Measurements from ENCODE around the gene P2RY12.

P2RY12 gene

GRCh38 chr3:151377768-151378385 lies 6.7 kb downstream of the P2RY12 start:
- no peak overlapping the region for H2BK120ac ChIP-seq (ENCODE audit: low read depth, low read length)

GRCh38 chr3:151372063-151372820 lies 12.3 kb downstream of the P2RY12 start:
- Histone ChIP-seq H3K23ac (ENCODE audit: low read length in 2 of 2) (no peak overlapping the region), H2BK5ac (ENCODE audit: low read depth, low read length, poor library complexity, severe bottlenecking) (no peak overlapping the region), H4K91ac (ENCODE audit: low read length) (no peak overlapping the region), H3K18ac (ENCODE audit: low read depth in 1 of 2, low read length in 2 of 2) (no peak overlapping the region), H3K4ac (ENCODE audit: low read depth in 1 of 2, low read length in 2 of 2) (no peak overlapping the region), H3K36me3 (ENCODE audit: control insufficient read depth in 1 of 2, insufficient read depth in 2 of 2, low read depth in 1 of 2, low read length in 2 of 2) (no peaks in the 10 kb centered on the region), H3K4me3 (ENCODE audit: insufficient read depth in 1 of 2, low read depth in 1 of 2, low read length in 2 of 2) (no peak overlapping the region), H3K9me3 (ENCODE audit: control insufficient read depth, low read length) (no peaks in the 10 kb centered on the region), H2AK5ac (ENCODE audit: low read length, severe bottlenecking) (no peak overlapping the region), H3K14ac (ENCODE audit: low read length in 2 of 2) (no peak overlapping the region), H3K79me1 (replicated peaks; ENCODE audit: low read length, poor library complexity, severe bottlenecking) (no peaks in the 10 kb centered on the region), H2BK15ac (ENCODE audit: low read depth, poor library complexity, severe bottlenecking) (no peak overlapping the region), H3K4me2 (ENCODE audit: low read length, poor library complexity, severe bottlenecking) (no peak overlapping the region), H3K9ac (ENCODE audit: low read length) (peak overlapping the region; percentile 40), H2AFZ (ENCODE audit: low read depth, low read length) (no peak overlapping the region), H4K8ac (ENCODE audit: low read length) (no peak overlapping the region), H2BK120ac (ENCODE audit: low read depth, low read length) (no peak overlapping the region), H2BK12ac (ENCODE audit: low read length in 2 of 2) (no peak overlapping the region), H3K27me3 (ENCODE audit: control insufficient read depth in 1 of 2, insufficient read depth in 1 of 2, low read length in 2 of 2) (no peaks in the 10 kb centered on the region), H3K4me1 (ENCODE audit: control insufficient read depth, insufficient read depth, low read depth, low read length) (peaks cover 2% of the 10 kb centered on the region), H3K27ac (ENCODE audit: low read length, poor library complexity, severe bottlenecking) (no peak overlapping the region)
- no peak for DNase-seq
- 77% methylated on average over 2 of the region's 4 CpGs for WGBS

More at GRCh38 chr3:151377768-151378385, 6.7 kb downstream of the P2RY12 start:
- no peak overlapping the region for H3K18ac ChIP-seq (ENCODE audit: low read depth in 1 of 2, low read length in 2 of 2)
- no peak overlapping the region for H3K4me3 ChIP-seq (ENCODE audit: insufficient read depth in 1 of 2, low read depth in 1 of 2, low read length in 2 of 2)
- no peak overlapping the region for H4K91ac ChIP-seq (ENCODE audit: low read length)
- H3K27ac ChIP-seq (ENCODE audit: low read length, poor library complexity, severe bottlenecking), result no peak overlapping the region
- H4K8ac ChIP-seq (ENCODE audit: low read length), result no peak overlapping the region
- no peak overlapping the region for H2BK12ac ChIP-seq (ENCODE audit: low read length in 2 of 2)
- no peak overlapping the region for H3K4ac ChIP-seq (ENCODE audit: low read depth in 1 of 2, low read length in 2 of 2)
- H3K27me3 ChIP-seq (ENCODE audit: control insufficient read depth in 1 of 2, insufficient read depth in 1 of 2, low read length in 2 of 2), result no peaks in the 10 kb centered on the region
- no peaks in the 10 kb centered on the region for H3K9me3 ChIP-seq (ENCODE audit: control insufficient read depth, low read length)
- WGBS, result 96% methylated on average over 8 of the region's 8 CpGs
- H2AFZ ChIP-seq (ENCODE audit: low read depth, low read length), result no peak overlapping the region
- no peaks in the 10 kb centered on the region for H3K79me1 ChIP-seq (replicated peaks; ENCODE audit: low read length, poor library complexity, severe bottlenecking)
- H3K36me3 ChIP-seq (ENCODE audit: control insufficient read depth in 1 of 2, insufficient read depth in 2 of 2, low read depth in 1 of 2, low read length in 2 of 2), result no peaks in the 10 kb centered on the region
- no peak for DNase-seq
- no peaks in the 10 kb centered on the region for H3K4me1 ChIP-seq (ENCODE audit: control insufficient read depth, insufficient read depth, low read depth, low read length)
- H3K23ac ChIP-seq (ENCODE audit: low read length in 2 of 2), result no peak overlapping the region
- H3K14ac ChIP-seq (ENCODE audit: low read length in 2 of 2), result no peak overlapping the region
- no peak overlapping the region for H2BK15ac ChIP-seq (ENCODE audit: low read depth, poor library complexity, severe bottlenecking)
- no peak overlapping the region for H2BK5ac ChIP-seq (ENCODE audit: low read depth, low read length, poor library complexity, severe bottlenecking)
- no peak overlapping the region for H3K4me2 ChIP-seq (ENCODE audit: low read length, poor library complexity, severe bottlenecking)
- no peak overlapping the region for H2AK5ac ChIP-seq (ENCODE audit: low read length, severe bottlenecking)
- no peak overlapping the region for H3K9ac ChIP-seq (ENCODE audit: low read length)

GRCh38 chr3:151371526-151371925 lies 13.0 kb downstream of the P2RY12 start:
- no peak overlapping the region for H3K27ac ChIP-seq (ENCODE audit: low read length, poor library complexity, severe bottlenecking)
- DNase-seq, result no peak
- no peak overlapping the region for H3K4me2 ChIP-seq (ENCODE audit: low read length, poor library complexity, severe bottlenecking)
- no peaks in the 10 kb centered on the region for H3K27me3 ChIP-seq (ENCODE audit: control insufficient read depth in 1 of 2, insufficient read depth in 1 of 2, low read length in 2 of 2)
- no peak overlapping the region for H2AFZ ChIP-seq (ENCODE audit: low read depth, low read length)
- no peak overlapping the region for H3K14ac ChIP-seq (ENCODE audit: low read length in 2 of 2)
- H3K4me1 ChIP-seq (ENCODE audit: control insufficient read depth, insufficient read depth, low read depth, low read length), result peaks cover 2% of the 10 kb centered on the region
- no peak overlapping the region for H2BK12ac ChIP-seq (ENCODE audit: low read length in 2 of 2)
- peak overlapping the region; percentile 40 for H3K9ac ChIP-seq (ENCODE audit: low read length)
- no peak overlapping the region for H3K18ac ChIP-seq (ENCODE audit: low read depth in 1 of 2, low read length in 2 of 2)
- H2BK15ac ChIP-seq (ENCODE audit: low read depth, poor library complexity, severe bottlenecking), result no peak overlapping the region
- H2AK5ac ChIP-seq (ENCODE audit: low read length, severe bottlenecking), result no peak overlapping the region
- no peak overlapping the region for H4K8ac ChIP-seq (ENCODE audit: low read length)
- H3K23ac ChIP-seq (ENCODE audit: low read length in 2 of 2), result no peak overlapping the region
- H3K4me3 ChIP-seq (ENCODE audit: insufficient read depth in 1 of 2, low read depth in 1 of 2, low read length in 2 of 2), result no peak overlapping the region
- no peaks in the 10 kb centered on the region for H3K36me3 ChIP-seq (ENCODE audit: control insufficient read depth in 1 of 2, insufficient read depth in 2 of 2, low read depth in 1 of 2, low read length in 2 of 2)
- no peak overlapping the region for H2BK120ac ChIP-seq (ENCODE audit: low read depth, low read length)
- H3K4ac ChIP-seq (ENCODE audit: low read depth in 1 of 2, low read length in 2 of 2), result no peak overlapping the region
- H4K91ac ChIP-seq (ENCODE audit: low read length), result no peak overlapping the region
- no peaks in the 10 kb centered on the region for H3K79me1 ChIP-seq (replicated peaks; ENCODE audit: low read length, poor library complexity, severe bottlenecking)
- no peak overlapping the region for H2BK5ac ChIP-seq (ENCODE audit: low read depth, low read length, poor library complexity, severe bottlenecking)
- no peaks in the 10 kb centered on the region for H3K9me3 ChIP-seq (ENCODE audit: control insufficient read depth, low read length)

GRCh38 chr3:151367448-151367847 lies 17.1 kb downstream of the P2RY12 start:
- H3K79me1 ChIP-seq (replicated peaks; ENCODE audit: low read length, poor library complexity, severe bottlenecking), result no peaks in the 10 kb centered on the region
- no peak overlapping the region for H4K91ac ChIP-seq (ENCODE audit: low read length)
- no peak overlapping the region for H2BK12ac ChIP-seq (ENCODE audit: low read length in 2 of 2)
- peaks cover 2% of the 10 kb centered on the region for H3K4me1 ChIP-seq (ENCODE audit: control insufficient read depth, insufficient read depth, low read depth, low read length)
- no peak overlapping the region for H2AK5ac ChIP-seq (ENCODE audit: low read length, severe bottlenecking)
- H2AFZ ChIP-seq (ENCODE audit: low read depth, low read length), result no peak overlapping the region
- no peak overlapping the region for H3K27ac ChIP-seq (ENCODE audit: low read length, poor library complexity, severe bottlenecking)
- no peaks in the 10 kb centered on the region for H3K9me3 ChIP-seq (ENCODE audit: control insufficient read depth, low read length)
- H3K27me3 ChIP-seq (ENCODE audit: control insufficient read depth in 1 of 2, insufficient read depth in 1 of 2, low read length in 2 of 2), result no peaks in the 10 kb centered on the region
- H2BK120ac ChIP-seq (ENCODE audit: low read depth, low read length), result no peak overlapping the region
- H2BK15ac ChIP-seq (ENCODE audit: low read depth, poor library complexity, severe bottlenecking), result no peak overlapping the region
- no peak overlapping the region for H3K4me3 ChIP-seq (ENCODE audit: insufficient read depth in 1 of 2, low read depth in 1 of 2, low read length in 2 of 2)
- no peak overlapping the region for H3K4me2 ChIP-seq (ENCODE audit: low read length, poor library complexity, severe bottlenecking)
- no peak overlapping the region for H4K8ac ChIP-seq (ENCODE audit: low read length)
- no peak for DNase-seq
- H3K23ac ChIP-seq (ENCODE audit: low read length in 2 of 2), result no peak overlapping the region
- no peak overlapping the region for H3K14ac ChIP-seq (ENCODE audit: low read length in 2 of 2)
- H3K9ac ChIP-seq (ENCODE audit: low read length), result no peak overlapping the region
- H3K36me3 ChIP-seq (ENCODE audit: control insufficient read depth in 1 of 2, insufficient read depth in 2 of 2, low read depth in 1 of 2, low read length in 2 of 2), result no peaks in the 10 kb centered on the region
- no peak overlapping the region for H2BK5ac ChIP-seq (ENCODE audit: low read depth, low read length, poor library complexity, severe bottlenecking)
- no peak overlapping the region for H3K18ac ChIP-seq (ENCODE audit: low read depth in 1 of 2, low read length in 2 of 2)
- WGBS, result 96% methylated on average over 5 of the region's 5 CpGs
- no peak overlapping the region for H3K4ac ChIP-seq (ENCODE audit: low read depth in 1 of 2, low read length in 2 of 2)
